ENCODE measurements around the gene ATP9B. TPM values are rescaled to one million over a fixed set of nuclear protein-coding genes. Genes with fewer than 3 reads are reported as not detected.

The ATP9B gene
- total RNA-seq, 1 experiment from 2014 or later, result 15.6 TPM

DNA sequence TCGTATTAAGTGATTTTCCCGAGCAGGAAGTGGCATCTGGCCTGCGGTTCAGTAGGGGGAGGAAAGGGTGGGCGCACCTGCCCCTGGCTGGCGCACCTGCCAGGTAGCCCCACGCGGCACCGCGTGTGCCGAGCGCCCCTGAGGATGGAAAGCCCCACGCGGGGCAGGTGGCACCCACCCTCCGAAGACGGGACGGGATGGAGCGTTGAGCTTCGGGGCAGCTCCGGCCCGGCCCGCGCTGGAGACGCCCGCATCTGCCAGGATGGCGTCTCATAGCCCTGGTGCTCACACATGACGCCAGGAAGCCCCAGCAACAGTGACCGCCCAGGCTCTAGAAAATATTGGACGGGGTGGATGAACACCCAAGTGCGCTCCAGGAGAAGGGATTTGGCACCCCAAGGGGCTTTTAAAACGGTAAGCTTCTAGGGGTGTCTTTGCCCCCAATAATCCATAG, 324.0 kb downstream of the ATP9B start:
- H4K20me1 ChIP-seq (ENCODE audit: low read length), result no peaks in the 10 kb centered on the region
- H3K36me3 ChIP-seq (ENCODE audit: low read depth, low read length), result no peaks in the 10 kb centered on the region
- H3K9me2 ChIP-seq (replicated peaks; ENCODE audit: low read length), result no peaks in the 10 kb centered on the region
- TF ChIP-seq EZH2phosphoT487 (IDR thresholded peaks at IDR 0.05; ENCODE audit: borderline replicate concordance, low read length) (no peak), EZH2 (IDR thresholded peaks at IDR 0.05; ENCODE audit: low read length, unreplicated experiment) (no peak)
- TF ChIP-seq, protein P1, sequence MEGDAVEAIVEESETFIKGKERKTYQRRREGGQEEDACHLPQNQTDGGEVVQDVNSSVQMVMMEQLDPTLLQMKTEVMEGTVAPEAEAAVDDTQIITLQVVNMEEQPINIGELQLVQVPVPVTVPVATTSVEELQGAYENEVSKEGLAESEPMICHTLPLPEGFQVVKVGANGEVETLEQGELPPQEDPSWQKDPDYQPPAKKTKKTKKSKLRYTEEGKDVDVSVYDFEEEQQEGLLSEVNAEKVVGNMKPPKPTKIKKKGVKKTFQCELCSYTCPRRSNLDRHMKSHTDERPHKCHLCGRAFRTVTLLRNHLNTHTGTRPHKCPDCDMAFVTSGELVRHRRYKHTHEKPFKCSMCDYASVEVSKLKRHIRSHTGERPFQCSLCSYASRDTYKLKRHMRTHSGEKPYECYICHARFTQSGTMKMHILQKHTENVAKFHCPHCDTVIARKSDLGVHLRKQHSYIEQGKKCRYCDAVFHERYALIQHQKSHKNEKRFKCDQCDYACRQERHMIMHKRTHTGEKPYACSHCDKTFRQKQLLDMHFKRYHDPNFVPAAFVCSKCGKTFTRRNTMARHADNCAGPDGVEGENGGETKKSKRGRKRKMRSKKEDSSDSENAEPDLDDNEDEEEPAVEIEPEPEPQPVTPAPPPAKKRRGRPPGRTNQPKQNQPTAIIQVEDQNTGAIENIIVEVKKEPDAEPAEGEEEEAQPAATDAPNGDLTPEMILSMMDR (conservative IDR thresholded peaks at IDR 0.05; ENCODE audit: low read depth, low read length), result no peak
- H3K4me1 ChIP-seq (ENCODE audit: insufficient read depth, low read length), result peaks cover 16% of the 10 kb centered on the region; the same call in 1 of the 2 replicates
- ChIA-PET POLR2A (ENCODE audit: unreplicated experiment) (interaction anchor here (0.7 kb wide), 1 partner anchor 103 kb away, joined by 3 read pairs; no protein-coding TSS in a partner anchor), CTCF (interaction anchor here (0.7 kb wide), 1 partner anchor 358 kb away, joined by 3 read pairs; no protein-coding TSS in a partner anchor)
- H3K9ac ChIP-seq (ENCODE audit: low read length), result peak overlapping the region; percentile 73
- H3K27ac ChIP-seq (ENCODE audit: low read length), result peak overlapping the region; percentile 72
- no peaks in the 10 kb centered on the region for H3K9me3 ChIP-seq (ENCODE audit: low read length)
- H3K4me2 ChIP-seq (ENCODE audit: low read length), result peak overlapping the region; percentile 99
- no TSS peak for BruUV-seq (replicated peaks)
- H3F3A ChIP-seq (ENCODE audit: low read length, unreplicated experiment), result no peaks in the 10 kb centered on the region
- peak overlapping the region; percentile 84 for H2AFZ ChIP-seq (ENCODE audit: low read length)
- no peaks in the 10 kb centered on the region for H3K79me2 ChIP-seq (ENCODE audit: low read length)
- intact Hi-C loops (cut with micrococcal nuclease), result no loop called here
- H3K27me3 ChIP-seq (ENCODE audit: low read length), result no peaks in the 10 kb centered on the region
- peak overlapping the region; percentile 70 for H3K4me3 ChIP-seq (ENCODE audit: low read length)
- DNase-seq (no peak), ATAC-seq (no peak)

DNA sequence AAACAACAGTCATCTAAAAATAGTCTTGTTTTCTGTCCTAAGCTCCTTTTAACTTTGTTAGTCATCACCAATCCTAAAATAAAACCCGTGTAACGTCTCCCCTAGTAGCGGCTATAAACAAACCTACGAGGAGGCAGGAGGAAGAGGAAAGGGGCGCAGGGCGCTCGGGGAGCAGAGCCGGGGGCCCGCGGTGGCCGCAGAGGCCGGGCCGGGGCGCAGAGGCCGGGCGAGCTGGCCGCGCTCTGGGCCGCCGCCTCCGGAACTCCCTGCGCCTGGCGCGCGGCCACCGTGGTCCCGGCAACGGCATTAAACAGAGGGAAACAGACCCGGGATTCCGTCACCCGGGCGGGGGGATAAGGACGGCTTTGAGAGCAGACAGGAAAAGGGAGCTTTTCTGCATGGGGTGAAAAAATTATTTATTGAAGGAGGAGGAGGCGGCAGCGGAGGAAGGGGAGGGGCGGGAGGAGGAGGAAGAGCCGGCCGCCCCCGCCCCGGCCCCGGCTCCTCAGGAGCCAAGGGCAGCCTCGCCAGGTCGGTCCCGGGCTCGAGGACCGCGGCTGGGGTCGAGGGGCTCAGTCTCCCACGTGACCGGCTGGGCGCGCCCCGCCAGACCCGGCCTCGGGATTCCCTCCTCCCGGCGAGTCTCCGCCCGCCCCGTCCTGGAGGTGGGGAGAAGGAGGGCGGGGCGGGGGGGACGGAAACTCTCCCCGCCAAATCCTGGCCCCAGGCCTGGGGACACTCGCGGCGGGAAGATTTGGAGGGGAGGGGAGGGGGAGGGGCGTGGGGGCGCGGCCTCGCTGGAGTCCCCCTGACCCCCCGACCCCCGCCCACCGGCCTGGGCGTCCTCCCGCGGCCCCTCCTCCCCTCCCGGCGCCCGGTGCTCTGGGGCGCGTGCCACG, 324.7 kb downstream of the ATP9B start:
- peak; percentile 56 for ATAC-seq
- H3K9me2 ChIP-seq (replicated peaks; ENCODE audit: low read length), result no peaks in the 10 kb centered on the region
- no peaks in the 10 kb centered on the region for H3K27me3 ChIP-seq (ENCODE audit: low read length)
- H3K4me3 ChIP-seq (ENCODE audit: low read length), result peak overlapping the region; percentile 70
- ChIA-PET CTCF (interaction anchor here (0.7 kb wide), 1 partner anchor 358 kb away, joined by 3 read pairs; no protein-coding TSS in a partner anchor), POLR2A (ENCODE audit: unreplicated experiment) (interaction anchor here (0.7 kb wide), 1 partner anchor 102 kb away, joined by 3 read pairs; no protein-coding TSS in a partner anchor)
- peaks cover 16% of the 10 kb centered on the region; the same call in 1 of the 2 replicates for H3K4me1 ChIP-seq (ENCODE audit: insufficient read depth, low read length)
- no TSS peak for BruUV-seq (replicated peaks)
- intact Hi-C loops (cut with micrococcal nuclease), result no loop called here
- peak overlapping the region; percentile 73 for H3K9ac ChIP-seq (ENCODE audit: low read length)
- H3K36me3 ChIP-seq (ENCODE audit: low read depth, low read length), result no peaks in the 10 kb centered on the region
- no peaks in the 10 kb centered on the region for H3F3A ChIP-seq (ENCODE audit: low read length, unreplicated experiment)
- peak overlapping the region; percentile 84 for H2AFZ ChIP-seq (ENCODE audit: low read length)
- H3K79me2 ChIP-seq (ENCODE audit: low read length), result no peaks in the 10 kb centered on the region
- H3K4me2 ChIP-seq (ENCODE audit: low read length), result peak overlapping the region; percentile 99
- TF ChIP-seq EZH2phosphoT487 (IDR thresholded peaks at IDR 0.05; ENCODE audit: borderline replicate concordance, low read length), result no peak
- TF ChIP-seq EZH2 (IDR thresholded peaks at IDR 0.05; ENCODE audit: low read length, unreplicated experiment), result no peak
- TF ChIP-seq, protein P1 (conservative IDR thresholded peaks at IDR 0.05; ENCODE audit: low read depth, low read length), result no peak
- H3K27ac ChIP-seq (ENCODE audit: low read length), result peak overlapping the region; percentile 72
- peak; percentile 82 for DNase-seq
- no peaks in the 10 kb centered on the region for H4K20me1 ChIP-seq (ENCODE audit: low read length)
- no peaks in the 10 kb centered on the region for H3K9me3 ChIP-seq (ENCODE audit: low read length)

All from PC-3 (cell line).